ENCODE results near the gene RNU4-1.

GRCh38 chr12:120339256-120339655 is 46.2 kb upstream of the RNU4-1 start:
- TF ChIP-seq ZNF57 (CRISPR knock-in tag; IDR thresholded peaks at IDR 0.05) (no peak), TCF7 (IDR thresholded peaks at IDR 0.05; ENCODE audit: borderline replicate concordance) (no peak), MYBL2 (IDR thresholded peaks at IDR 0.05; ENCODE audit: low read depth) (no peak), MYBL2 (CRISPR knock-in tag; IDR thresholded peaks at IDR 0.05; ENCODE audit: borderline replicate concordance) (no peak), CTCF (IDR thresholded peaks at IDR 0.05 in 2 of 3, conservative IDR thresholded peaks at IDR 0.05 in 1 of 3; ENCODE audit: insufficient read depth in 2 of 3, low read depth in 1 of 3, low read length in 3 of 3) (no peak), SNRNP70 (optimal IDR thresholded peaks at IDR 0.05; ENCODE audit: low read depth, low read length) (no peak)
